ENCODE results near the gene IQCM. TPM values are rescaled to one million over a fixed set of nuclear protein-coding genes. Genes with fewer than 3 reads are reported as not detected.

IQCM gene
- polyA plus RNA-seq, 2 of the 4 experiments (the other 2 are of a cell fraction) = 0.05 TPM; not detected in 1

DNA sequence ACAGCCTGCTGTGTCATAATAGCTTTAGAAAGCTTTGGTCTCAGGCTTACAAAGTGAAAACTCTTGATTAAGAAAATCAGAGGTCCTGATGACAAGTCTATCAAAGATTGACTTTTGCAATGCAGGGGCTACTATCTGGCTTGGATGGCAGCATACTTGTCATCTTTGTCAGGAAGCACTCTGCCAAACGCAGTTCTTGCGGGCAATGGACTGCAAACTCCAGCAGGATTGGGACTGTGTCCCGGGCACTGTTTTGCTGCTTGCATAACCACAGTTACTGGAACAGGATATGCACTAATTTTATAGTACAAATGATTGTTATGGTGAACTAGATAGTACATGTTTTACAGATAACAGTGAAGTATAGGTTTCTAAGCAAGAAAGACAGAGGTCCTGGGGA, 185.6 kb downstream of the IQCM start:
- Histone ChIP-seq H3K4me1 (no peaks in the 10 kb centered on the region), H3K9me3 (no peaks in the 10 kb centered on the region), H3K4me3 (no peak overlapping the region), H3K4me2 (no peak overlapping the region), H3K27ac (no peak overlapping the region)
- 54% methylated on average over 3 of the region's 3 CpGs for WGBS (ENCODE audit: missing lambda C conversion rate)
- CTCF ChIA-PET = no interaction called here
- POLR2A ChIA-PET = no interaction called here
- FAIRE-seq = no peak
- TF ChIP-seq FOSB (CRISPR knock-in tag; IDR thresholded peaks at IDR 0.05) = no peak
- TF ChIP-seq SMC3 (IDR thresholded peaks at IDR 0.05) = no peak
- no peak for TF ChIP-seq CTCF (IDR thresholded peaks at IDR 0.05)
- no peak for TF ChIP-seq ZFP36 (IDR thresholded peaks at IDR 0.05; ENCODE audit: borderline replicate concordance, partially characterized antibody)
- TF ChIP-seq HEYL (CRISPR knock-in tag; IDR thresholded peaks at IDR 0.05) = no peak
- DNase-seq (ENCODE audit: low read depth in 1 of 2, low spot score in 1 of 2) = no peak
- ATAC-seq = no peak

GRCh38 chr4:149605601-149606378, 209.9 kb downstream of the IQCM start:
- CTCF ChIA-PET = no interaction called here
- Histone ChIP-seq H3K27ac (no peak overlapping the region), H3K4me1 (no peaks in the 10 kb centered on the region), H3K4me3 (no peak overlapping the region), H3K9me3 (no peaks in the 10 kb centered on the region), H3K4me2 (no peak overlapping the region)
- TF ChIP-seq POLR2AphosphoS2 (conservative IDR thresholded peaks at IDR 0.05; ENCODE audit: low read length) (no peak), EP300 (IDR thresholded peaks at IDR 0.05) (no peak), CEBPB (IDR thresholded peaks at IDR 0.05) (no peak), EHMT2 (IDR thresholded peaks at IDR 0.05; ENCODE audit: low read depth) (no peak), EHF (CRISPR knock-in tag; IDR thresholded peaks at IDR 0.05) (no peak), HEYL (CRISPR knock-in tag; IDR thresholded peaks at IDR 0.05) (no peak), HOXB13 (CRISPR knock-in tag; IDR thresholded peaks at IDR 0.05; ENCODE audit: low read depth) (no peak), ZNF302 (CRISPR knock-in tag; IDR thresholded peaks at IDR 0.05) (no peak), MYC (IDR thresholded peaks at IDR 0.05; ENCODE audit: borderline replicate concordance, low read length) (no peak), FOSL2 (IDR thresholded peaks at IDR 0.05) (no peak), FOSL2 (CRISPR knock-in tag; IDR thresholded peaks at IDR 0.05) (no peak), MAFK (IDR thresholded peaks at IDR 0.05; ENCODE audit: partially characterized antibody) (no peak), HDAC2 (IDR thresholded peaks at IDR 0.05) (no peak), ELK1 (IDR thresholded peaks at IDR 0.05; ENCODE audit: low read depth, low read length) (no peak)
- TF ChIP-seq, protein P1, sequence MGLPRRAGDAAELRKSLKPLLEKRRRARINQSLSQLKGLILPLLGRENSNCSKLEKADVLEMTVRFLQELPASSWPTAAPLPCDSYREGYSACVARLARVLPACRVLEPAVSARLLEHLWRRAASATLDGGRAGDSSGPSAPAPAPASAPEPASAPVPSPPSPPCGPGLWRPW (IDR thresholded peaks at IDR 0.05) = no peak
- POLR2A ChIA-PET = no interaction called here
- no peak for FAIRE-seq
- no peak for ATAC-seq
- no peak for DNase-seq (ENCODE audit: low read depth in 1 of 2, low spot score in 1 of 2)
- 14% methylated on average over 1 of the region's 1 CpG for WGBS (ENCODE audit: missing lambda C conversion rate)

- FAIRE-seq (no peak), ATAC-seq (no peak), DNase-seq (ENCODE audit: low read depth in 1 of 2, low spot score in 1 of 2) (no peak)
- no peak for TF ChIP-seq ESRRA (IDR thresholded peaks at IDR 0.05; ENCODE audit: borderline replicate concordance, low read length)
- no peak for TF ChIP-seq NPAS2 (CRISPR knock-in tag; IDR thresholded peaks at IDR 0.05; ENCODE audit: borderline replicate concordance)
- no peak for TF ChIP-seq POLR2AphosphoS2 (conservative IDR thresholded peaks at IDR 0.05; ENCODE audit: low read length)
- TF ChIP-seq EHF (CRISPR knock-in tag; IDR thresholded peaks at IDR 0.05) = no peak
- no peak for TF ChIP-seq HOXA7 (CRISPR knock-in tag; IDR thresholded peaks at IDR 0.05)
- TF ChIP-seq TFCP2L1 (CRISPR knock-in tag; IDR thresholded peaks at IDR 0.05) = no peak
- TF ChIP-seq CEBPB (IDR thresholded peaks at IDR 0.05) = no peak
- TF ChIP-seq TP53 (CRISPR knock-in tag; IDR thresholded peaks at IDR 0.05) = no peak
- TF ChIP-seq ZSCAN20 (CRISPR knock-in tag; IDR thresholded peaks at IDR 0.05) = no peak
- no peak for TF ChIP-seq ZC3H11A (IDR thresholded peaks at IDR 0.05)
- TF ChIP-seq SREBF2 (IDR thresholded peaks at IDR 0.05) = no peak
- TF ChIP-seq MYC (IDR thresholded peaks at IDR 0.05; ENCODE audit: borderline replicate concordance, low read length) = no peak
- TF ChIP-seq MAZ (IDR thresholded peaks at IDR 0.05; ENCODE audit: borderline replicate concordance, low read depth, low read length) = no peak
- no peak for TF ChIP-seq JUNB (IDR thresholded peaks at IDR 0.05)
- TF ChIP-seq CBX2 (IDR thresholded peaks at IDR 0.05; ENCODE audit: borderline replicate concordance, low read depth) = no peak
- no peak for TF ChIP-seq ZNF302 (CRISPR knock-in tag; IDR thresholded peaks at IDR 0.05)
- TF ChIP-seq ELK1 (IDR thresholded peaks at IDR 0.05; ENCODE audit: low read depth, low read length) = no peak
- TF ChIP-seq, protein P2, sequence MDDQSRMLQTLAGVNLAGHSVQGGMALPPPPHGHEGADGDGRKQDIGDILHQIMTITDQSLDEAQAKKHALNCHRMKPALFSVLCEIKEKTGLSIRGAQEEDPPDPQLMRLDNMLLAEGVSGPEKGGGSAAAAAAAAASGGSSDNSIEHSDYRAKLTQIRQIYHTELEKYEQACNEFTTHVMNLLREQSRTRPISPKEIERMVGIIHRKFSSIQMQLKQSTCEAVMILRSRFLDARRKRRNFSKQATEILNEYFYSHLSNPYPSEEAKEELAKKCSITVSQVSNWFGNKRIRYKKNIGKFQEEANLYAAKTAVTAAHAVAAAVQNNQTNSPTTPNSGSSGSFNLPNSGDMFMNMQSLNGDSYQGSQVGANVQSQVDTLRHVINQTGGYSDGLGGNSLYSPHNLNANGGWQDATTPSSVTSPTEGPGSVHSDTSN (IDR thresholded peaks at IDR 0.05) = no peak
- Histone ChIP-seq H3K4me1 (no peaks in the 10 kb centered on the region), H3K27ac (no peak overlapping the region), H3K4me3 (no peak overlapping the region), H3K9me3 (no peaks in the 10 kb centered on the region), H3K4me2 (no peak overlapping the region)
- CTCF ChIA-PET = no interaction called here
- POLR2A ChIA-PET = no interaction called here
Measured at GRCh38 chr4:149604827-149605226, 210.8 kb downstream of the IQCM start.

Data from A549 (cell line).